Coronary artery (tissue), 2 donors: Measurements from ENCODE around the gene AKAP1.

ENCODE experiments used
- DNase-seq: peaks from one replicate; pipeline ENCODE4 v3.0.0-alpha.2; 2017; ENCODE audit warnings: low spot score
- H3K27ac ChIP-seq, 2 donors: fragments of 200-600 bp; sonication (generic); one replicate each; pipeline ENCODE4 v1.5.1; 2016 to 2019
- H3K4me3 ChIP-seq: fragments of 200-600 bp; sonication (generic); 2 replicates; pipeline ENCODE4 v1.5.1; 2016; ENCODE audit warnings: mild to moderate bottlenecking, moderate library complexity
- CTCF ChIP-seq: fragments of 200-600 bp; sonication (generic); IDR thresholded peaks from one replicate; pipeline ENCODE4 v1.5.1; 2019; ENCODE audit warnings: antibody characterized with exemption

AKAP1 gene

GRCh38 chr17:57143919-57144318 lies 58.9 kb downstream of the AKAP1 start:
- H3K4me3 ChIP-seq = no peak overlapping the region
- no peak for TF ChIP-seq CTCF
- no peak overlapping the region for H3K27ac ChIP-seq
- DNase-seq = no peak

GRCh38 chr17:57144567-57144966 lies 59.5 kb downstream of the AKAP1 start:
- DNase-seq = no peak
- Histone ChIP-seq H3K27ac (no peak overlapping the region), H3K4me3 (no peak overlapping the region)
- no peak for TF ChIP-seq CTCF

GRCh38 chr17:57145347-57145746 lies 60.3 kb downstream of the AKAP1 start:
- no peak overlapping the region for H3K27ac ChIP-seq
- no peak for TF ChIP-seq CTCF
- no peak overlapping the region for H3K4me3 ChIP-seq
- DNase-seq = no peak

- Histone ChIP-seq H3K4me3 (no peak overlapping the region), H3K27ac (no peak overlapping the region)
- DNase-seq = no peak
- TF ChIP-seq CTCF = no peak
Observed at GRCh38 chr17:57146273-57146672, 61.2 kb downstream of the AKAP1 start.

- H3K4me3 ChIP-seq = no peak overlapping the region
- DNase-seq = no peak
Observed at GRCh38 chr17:57151798-57152197, 66.8 kb downstream of the AKAP1 start.

GRCh38 chr17:57152967-57153528 lies 68.0 kb downstream of the AKAP1 start:
- TF ChIP-seq CTCF = no peak
- Histone ChIP-seq H3K27ac (no peak overlapping the region), H3K4me3 (no peak overlapping the region)
- no peak for DNase-seq

More at GRCh38 chr17:57151798-57152197, 66.8 kb downstream of the AKAP1 start:
- TF ChIP-seq CTCF = no peak
- H3K27ac ChIP-seq = no peak overlapping the region

- H3K4me3 ChIP-seq = no peak overlapping the region
- H3K27ac ChIP-seq = no peak overlapping the region
- no peak for TF ChIP-seq CTCF
- no peak for DNase-seq
Observed at GRCh38 chr17:57154921-57155320, 69.9 kb downstream of the AKAP1 start.
